Measurements from ENCODE around the gene CKAP4.
A peak's percentile ranks its signal among the peaks of the same experiment; 100 is the strongest.

Gene CKAP4

DNA sequence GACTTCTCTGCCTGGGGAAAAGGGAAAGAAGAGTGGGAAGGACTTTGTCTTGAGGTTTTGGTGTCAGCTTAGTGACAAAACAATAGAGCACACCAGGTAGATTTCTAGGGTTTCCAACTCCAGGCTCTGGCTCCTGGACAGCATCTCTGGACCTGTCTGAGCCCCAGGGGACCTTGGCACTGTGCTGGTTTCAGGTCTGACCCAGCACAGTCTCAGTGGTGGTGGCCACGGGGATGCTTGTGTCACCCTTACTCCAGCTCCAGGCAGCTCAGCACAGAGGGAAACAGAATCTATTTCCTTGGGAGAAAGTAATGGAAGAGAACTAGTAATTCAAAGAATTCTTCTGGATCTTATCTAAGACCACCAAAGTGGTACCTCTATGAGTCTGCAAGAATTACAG, 11.1 kb upstream of the CKAP4 start:
- Mint-ChIP-seq H3K4me1 (ENCODE audit: low read depth) (peaks cover 9% of the 10 kb centered on the region), H3K4me3 (no peak overlapping the region), H3K36me3 (ENCODE audit: low read depth) (no peaks in the 10 kb centered on the region), H3K27ac (no peak overlapping the region), H3K27me3 (peaks cover 6% of the 10 kb centered on the region), H3K9me3 (no peaks in the 10 kb centered on the region)
- intact Hi-C loops (cut with micrococcal nuclease), result no loop called here

DNA sequence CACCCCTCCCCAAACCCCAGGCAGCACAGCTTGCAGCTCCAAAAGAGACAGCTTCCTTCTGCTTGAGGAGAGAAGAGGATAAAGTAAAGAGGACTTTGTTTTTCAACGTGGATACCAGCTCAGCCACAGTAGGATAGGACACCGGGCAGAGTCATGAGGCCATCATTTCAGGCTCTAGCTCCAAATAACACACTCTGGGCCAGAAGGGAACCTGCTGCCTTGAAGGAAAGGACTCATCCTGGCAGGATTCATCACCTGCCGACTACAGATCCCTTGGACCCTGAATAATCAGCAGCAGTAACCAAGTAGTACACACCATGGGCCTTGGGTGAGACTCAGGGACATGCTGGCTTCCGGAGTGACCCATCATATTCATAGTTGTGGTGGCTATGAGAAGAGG, 10.4 kb upstream of the CKAP4 start:
- H3K36me3 Mint-ChIP-seq (ENCODE audit: low read depth), result no peaks in the 10 kb centered on the region
- peaks cover 6% of the 10 kb centered on the region for H3K27me3 Mint-ChIP-seq
- no peak overlapping the region for H3K4me3 Mint-ChIP-seq
- no peaks in the 10 kb centered on the region for H3K9me3 Mint-ChIP-seq
- intact Hi-C loops (cut with micrococcal nuclease), result no loop called here
- H3K4me1 Mint-ChIP-seq (ENCODE audit: low read depth), result peaks cover 9% of the 10 kb centered on the region
- H3K27ac Mint-ChIP-seq, result no peak overlapping the region

DNA sequence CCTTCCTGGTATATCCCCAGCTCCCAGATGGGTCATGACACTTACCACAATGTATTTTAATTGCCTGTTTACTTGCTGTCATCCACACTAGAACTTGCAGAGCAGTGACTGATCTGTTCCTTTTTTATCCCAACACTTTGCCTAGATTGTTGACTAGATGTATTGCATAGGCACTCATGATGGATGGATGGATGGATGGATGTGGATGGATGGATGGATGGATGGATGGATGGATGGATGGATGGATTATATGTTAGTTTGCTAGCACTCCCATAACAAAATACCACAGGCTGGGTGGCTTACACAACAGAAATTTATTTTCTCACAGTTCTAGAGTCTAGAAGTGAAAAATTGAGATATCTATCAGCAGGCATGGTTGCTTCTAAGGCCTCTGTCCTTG, 8.7 kb upstream of the CKAP4 start:
- intact Hi-C loops (cut with micrococcal nuclease), result no loop called here
- H3K9me3 Mint-ChIP-seq, result no peaks in the 10 kb centered on the region
- peaks cover 3% of the 10 kb centered on the region for H3K27me3 Mint-ChIP-seq
- H3K4me1 Mint-ChIP-seq (ENCODE audit: low read depth), result peaks cover 19% of the 10 kb centered on the region
- no peak overlapping the region for H3K27ac Mint-ChIP-seq
- H3K4me3 Mint-ChIP-seq, result no peak overlapping the region
- H3K36me3 Mint-ChIP-seq (ENCODE audit: low read depth), result no peaks in the 10 kb centered on the region

DNA sequence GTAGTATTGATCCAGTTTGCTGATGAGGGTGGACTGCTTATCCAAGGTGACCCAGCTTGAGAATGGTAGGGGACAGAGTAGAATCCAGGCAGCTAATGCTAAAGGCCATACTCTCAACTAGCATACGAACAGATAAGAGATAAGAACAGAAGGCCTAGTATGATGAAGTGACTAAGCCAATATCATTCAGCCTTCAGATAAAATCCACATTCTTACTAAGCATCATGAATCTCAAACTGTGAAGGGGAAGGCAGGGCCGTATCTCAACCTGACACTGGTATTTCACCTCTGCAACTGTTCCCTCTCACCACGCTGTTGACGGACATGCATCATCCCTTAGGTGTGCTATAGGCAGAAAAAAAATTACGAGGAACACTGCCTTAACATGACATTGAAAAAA, 8.1 kb upstream of the CKAP4 start:
- intact Hi-C loops (cut with micrococcal nuclease), result no loop called here
- no peaks in the 10 kb centered on the region for H3K9me3 Mint-ChIP-seq
- H3K27ac Mint-ChIP-seq, result no peak overlapping the region
- H3K36me3 Mint-ChIP-seq (ENCODE audit: low read depth), result no peaks in the 10 kb centered on the region
- peaks cover 1% of the 10 kb centered on the region for H3K27me3 Mint-ChIP-seq
- H3K4me3 Mint-ChIP-seq, result no peak overlapping the region
- H3K4me1 Mint-ChIP-seq (ENCODE audit: low read depth), result peaks cover 24% of the 10 kb centered on the region

- Mint-ChIP-seq H3K9me3 (no peaks in the 10 kb centered on the region), H3K4me3 (no peak overlapping the region), H3K27me3 (peaks cover 1% of the 10 kb centered on the region), H3K36me3 (ENCODE audit: low read depth) (no peaks in the 10 kb centered on the region), H3K27ac (no peak overlapping the region), H3K4me1 (ENCODE audit: low read depth) (peaks cover 29% of the 10 kb centered on the region)
- intact Hi-C loops (cut with micrococcal nuclease), result no loop called here
Measured at GRCh38 chr12:106255493-106255892, 7.7 kb upstream of the CKAP4 start.

DNA sequence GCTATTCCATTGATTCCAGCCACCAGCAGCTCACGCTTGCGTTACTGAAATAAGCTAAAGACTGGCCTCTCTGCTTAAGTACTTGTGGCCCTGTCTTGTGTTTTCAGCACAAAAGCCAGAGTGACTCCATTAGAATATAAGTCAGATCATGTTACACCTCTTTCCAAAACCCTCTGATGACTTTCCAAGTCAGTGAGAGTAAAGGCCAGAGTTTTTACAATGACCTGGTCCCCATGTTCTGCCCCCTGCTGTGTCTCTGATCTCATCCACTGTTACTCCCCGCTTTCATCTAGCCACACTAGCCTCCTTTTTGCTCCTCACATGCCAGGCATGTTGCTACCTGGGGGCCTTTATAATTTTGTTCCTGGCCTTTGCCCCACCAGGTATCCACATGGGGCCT, 6.9 kb upstream of the CKAP4 start:
- Mint-ChIP-seq H3K36me3 (ENCODE audit: low read depth) (no peaks in the 10 kb centered on the region), H3K27me3 (peaks cover 1% of the 10 kb centered on the region), H3K27ac (no peak overlapping the region), H3K4me1 (ENCODE audit: low read depth) (peaks cover 27% of the 10 kb centered on the region), H3K9me3 (no peaks in the 10 kb centered on the region), H3K4me3 (no peak overlapping the region)
- intact Hi-C loops (cut with micrococcal nuclease), result no loop called here

DNA sequence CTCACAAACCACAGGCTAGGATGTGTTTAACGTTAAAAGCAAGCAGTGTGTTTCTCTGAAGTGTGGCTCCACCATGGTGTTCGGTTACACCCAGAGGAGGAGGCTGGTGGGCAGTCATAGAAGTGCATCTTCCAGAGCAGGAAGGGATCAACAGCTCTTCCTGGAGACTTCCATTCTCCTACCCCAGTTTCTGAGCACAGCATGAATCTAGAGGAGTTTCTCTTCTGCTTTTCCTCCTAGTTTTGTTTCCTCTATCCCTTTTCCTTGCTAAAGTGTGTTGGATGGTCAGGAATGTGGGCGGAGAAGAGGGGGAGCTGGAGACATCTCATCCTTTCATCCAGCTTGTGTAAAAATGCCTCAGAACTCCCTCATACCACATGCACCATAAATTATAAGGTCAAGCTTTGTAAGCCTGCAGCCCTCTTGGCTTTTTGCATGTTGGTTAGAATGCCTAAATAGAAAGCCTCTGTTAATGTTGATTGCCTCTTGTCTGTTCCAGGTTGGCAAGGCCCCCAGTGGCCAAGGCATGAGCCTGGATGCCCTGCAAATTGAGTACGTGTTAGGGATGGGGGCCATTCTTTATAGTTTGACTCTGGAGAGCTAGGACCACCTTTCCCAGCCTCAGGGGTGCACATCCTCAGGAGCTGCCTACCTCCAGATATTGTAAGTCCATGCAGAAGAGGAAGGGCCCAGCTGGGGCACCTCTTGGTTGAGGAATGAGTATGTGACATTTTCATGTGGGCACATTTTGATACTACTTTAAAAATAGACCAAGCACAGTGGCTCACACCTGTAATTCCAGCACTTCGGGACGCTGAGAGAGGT, 4.0 kb upstream of the CKAP4 start:
- Mint-ChIP-seq H3K36me3 (ENCODE audit: low read depth) (no peaks in the 10 kb centered on the region), H3K4me1 (ENCODE audit: low read depth) (peaks cover 39% of the 10 kb centered on the region), H3K4me3 (no peak overlapping the region), H3K9me3 (no peaks in the 10 kb centered on the region), H3K27me3 (peaks cover 1% of the 10 kb centered on the region), H3K27ac (no peak overlapping the region)
- intact Hi-C loops (cut with micrococcal nuclease), result no loop called here

DNA sequence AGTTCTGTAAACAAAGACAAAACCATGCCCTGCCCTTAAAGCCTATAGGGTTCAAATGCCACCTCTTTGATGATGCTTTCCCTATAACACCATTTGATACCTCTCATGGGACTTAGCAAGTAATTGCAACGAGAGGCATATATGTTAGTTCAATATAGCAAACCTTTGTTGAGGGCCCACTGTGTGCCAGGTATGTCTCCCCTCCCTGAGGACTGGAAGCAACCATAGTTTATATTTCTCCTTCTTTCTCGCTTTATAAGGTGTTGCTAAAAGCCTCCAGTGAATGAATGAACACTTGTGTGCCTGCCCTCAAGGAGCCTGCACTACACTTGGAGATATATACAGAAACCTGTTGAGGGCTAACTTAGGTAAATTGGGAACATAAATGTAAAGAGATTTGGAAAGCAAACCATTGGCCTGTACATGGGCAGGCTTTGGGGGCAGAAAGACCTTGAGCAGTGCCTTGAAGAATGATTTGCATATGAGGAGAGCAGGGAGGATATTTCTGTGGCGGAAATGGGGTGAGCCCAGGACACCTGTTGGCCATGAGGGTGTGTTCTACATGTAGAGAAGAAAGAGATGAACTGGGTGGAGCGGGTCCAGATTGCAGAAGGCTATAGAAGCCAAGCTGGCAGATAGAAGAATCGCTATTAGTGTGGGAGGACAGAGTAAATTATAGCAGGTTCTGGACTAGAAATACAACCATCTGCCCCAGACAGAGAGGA, 1.8 kb upstream of the CKAP4 start:
- Mint-ChIP-seq H3K4me3 (no peak overlapping the region), H3K36me3 (ENCODE audit: low read depth) (no peaks in the 10 kb centered on the region), H3K9me3 (no peaks in the 10 kb centered on the region), H3K4me1 (ENCODE audit: low read depth) (peaks cover 61% of the 10 kb centered on the region), H3K27me3 (peaks cover 4% of the 10 kb centered on the region), H3K27ac (no peak overlapping the region)
- intact Hi-C loops (cut with micrococcal nuclease), result no loop called here

GRCh38 chr12:106248846-106249371, 1.1 kb upstream of the CKAP4 start:
- peak overlapping the region; percentile 46 for H3K4me3 Mint-ChIP-seq
- no peaks in the 10 kb centered on the region for H3K9me3 Mint-ChIP-seq
- H3K4me1 Mint-ChIP-seq (ENCODE audit: low read depth), result peaks cover 61% of the 10 kb centered on the region
- H3K27me3 Mint-ChIP-seq, result peaks cover 4% of the 10 kb centered on the region
- H3K27ac Mint-ChIP-seq, result no peak overlapping the region
- intact Hi-C loops (cut with micrococcal nuclease), result no loop called here
- H3K36me3 Mint-ChIP-seq (ENCODE audit: low read depth), result no peaks in the 10 kb centered on the region

- peaks cover 4% of the 10 kb centered on the region for H3K27me3 Mint-ChIP-seq
- peak overlapping the region; percentile 46 for H3K4me3 Mint-ChIP-seq
- H3K4me1 Mint-ChIP-seq (ENCODE audit: low read depth), result peaks cover 61% of the 10 kb centered on the region
- intact Hi-C loops (cut with micrococcal nuclease), result no loop called here
- H3K27ac Mint-ChIP-seq, result no peak overlapping the region
- no peaks in the 10 kb centered on the region for H3K9me3 Mint-ChIP-seq
- no peaks in the 10 kb centered on the region for H3K36me3 Mint-ChIP-seq (ENCODE audit: low read depth)
Measured at GRCh38 chr12:106248312-106248845, 559 bp upstream of the CKAP4 start.

- Mint-ChIP-seq H3K36me3 (ENCODE audit: low read depth) (no peaks in the 10 kb centered on the region), H3K27ac (peak overlapping the region; percentile 66), H3K27me3 (peaks cover 4% of the 10 kb centered on the region), H3K4me3 (peak overlapping the region; percentile 84), H3K4me1 (ENCODE audit: low read depth) (peaks cover 57% of the 10 kb centered on the region), H3K9me3 (no peaks in the 10 kb centered on the region)
- intact Hi-C loops (cut with micrococcal nuclease), result no loop called here
Measured at GRCh38 chr12:106246891-106247673, 738 bp downstream of the CKAP4 start.

DNA sequence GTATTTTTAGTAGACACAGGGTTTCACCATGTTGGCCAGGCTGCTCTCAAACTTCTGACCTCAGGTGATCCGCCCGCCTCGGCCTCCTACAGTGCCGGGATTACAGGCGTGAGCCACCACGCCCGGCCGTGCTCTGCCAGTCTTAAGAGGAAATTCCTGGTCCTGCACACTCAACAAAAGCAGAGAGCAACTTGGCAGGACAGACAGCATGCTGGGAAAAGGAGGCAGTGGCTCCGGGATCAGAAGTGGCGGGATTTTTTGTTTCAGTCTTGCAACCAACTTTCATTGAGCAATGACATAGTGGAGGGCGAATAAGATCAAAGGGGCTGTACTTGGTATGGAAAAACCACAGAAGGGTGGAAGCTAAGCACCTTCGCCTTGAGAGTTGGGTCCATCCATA, 2.1 kb downstream of the CKAP4 start:
- H3K27ac Mint-ChIP-seq, result peak overlapping the region; percentile 66
- H3K4me3 Mint-ChIP-seq, result peak overlapping the region; percentile 49
- H3K9me3 Mint-ChIP-seq, result no peaks in the 10 kb centered on the region
- intact Hi-C loops (cut with micrococcal nuclease), result no loop called here
- H3K27me3 Mint-ChIP-seq, result peaks cover 4% of the 10 kb centered on the region
- peaks cover 43% of the 10 kb centered on the region for H3K4me1 Mint-ChIP-seq (ENCODE audit: low read depth)
- no peaks in the 10 kb centered on the region for H3K36me3 Mint-ChIP-seq (ENCODE audit: low read depth)

GRCh38 chr12:106243620-106244019, 4.2 kb downstream of the CKAP4 start:
- peaks cover 20% of the 10 kb centered on the region for H3K36me3 Mint-ChIP-seq (ENCODE audit: low read depth)
- intact Hi-C loops (cut with micrococcal nuclease), result no loop called here
- H3K4me3 Mint-ChIP-seq, result no peak overlapping the region
- H3K9me3 Mint-ChIP-seq, result no peaks in the 10 kb centered on the region
- peaks cover 25% of the 10 kb centered on the region for H3K4me1 Mint-ChIP-seq (ENCODE audit: low read depth)
- H3K27ac Mint-ChIP-seq, result peak overlapping the region; percentile 19
- peaks cover 4% of the 10 kb centered on the region for H3K27me3 Mint-ChIP-seq
